Keratinocyte (primary cell): Measurements from ENCODE around the gene OR8A1. TPM values are rescaled to one million over a fixed set of nuclear protein-coding genes. Genes with fewer than 3 reads are reported as not detected.

ENCODE experiments used
- DNase-seq: peaks from one replicate; pipeline ENCODE4 v3.0.0-alpha.2; 2011; ENCODE audit warnings: low read depth, missing footprints, low spot score
- FAIRE-seq: peaks from 2 replicates; lab custom pipeline; 2011; peaks lifted over from hg19 to GRCh38; lab: Jason Lieb, UNC
- H2AFZ ChIP-seq: 2 replicates; pipeline ENCODE4 v1.6.0; 2012; ENCODE audit warnings: low read length, control low read depth, inconsistent platforms; ENCODE audit not compliant: control insufficient read depth
- H3K27ac ChIP-seq: 2 replicates; pipeline ENCODE4 v1.5.1; 2011; ENCODE audit warnings: low read length; ENCODE audit not compliant: control insufficient read depth, insufficient read depth
- H3K27me3 ChIP-seq: 3 replicates; pipeline ENCODE4 v1.6.0; 2011; ENCODE audit warnings: low read length; ENCODE audit not compliant: control insufficient read depth, insufficient read depth; ENCODE audit errors: extremely low read depth
- H3K36me3 ChIP-seq, 2 experiments: 2 replicates in 1 of 2; 3 replicates in 1 of 2; pipeline ENCODE4 v1.5.1; 2011; ENCODE audit warnings: low read length in 2 of 2, mild to moderate bottlenecking in 1 of 2; ENCODE audit not compliant: control insufficient read depth in 2 of 2, insufficient read depth in 2 of 2; ENCODE audit errors: extremely low read depth in 1 of 2
- H3K4me1 ChIP-seq: 3 replicates; pipeline ENCODE4 v1.5.1; 2011; ENCODE audit warnings: low read length; ENCODE audit not compliant: control insufficient read depth, insufficient read depth; ENCODE audit errors: extremely low read depth
- H3K4me2 ChIP-seq: 3 replicates; pipeline ENCODE4 v1.6.0; 2011; ENCODE audit warnings: low read depth, low read length; ENCODE audit not compliant: control insufficient read depth, insufficient read depth; ENCODE audit errors: extremely low read depth
- H3K4me3 ChIP-seq, 3 experiments: fragments of 200-600 bp in 1 of 3; sonication (generic) in 1 of 3; 2 replicates in 2 of 3; 3 replicates in 1 of 3; pipeline ENCODE4 v1.5.1; 2011 to 2016; ENCODE audit warnings: low read length in 3 of 3, mild to moderate bottlenecking in 3 of 3, control low read depth in 2 of 3, inconsistent platforms in 1 of 3, low read depth in 1 of 3, mixed read lengths in 1 of 3, mixed run types in 1 of 3, moderate library complexity in 1 of 3; ENCODE audit not compliant: control insufficient read depth in 2 of 3, insufficient read depth in 2 of 3; ENCODE audit errors: extremely low read depth in 1 of 3
- H3K79me2 ChIP-seq: 2 replicates; pipeline ENCODE4 v1.6.0; 2012; ENCODE audit warnings: low read length; ENCODE audit not compliant: control insufficient read depth, insufficient read depth
- H3K9ac ChIP-seq: 3 replicates; pipeline ENCODE4 v1.6.0; 2011; ENCODE audit warnings: low read length; ENCODE audit not compliant: control insufficient read depth, insufficient read depth; ENCODE audit errors: extremely low read depth
- H3K9me1 ChIP-seq: 3 replicates; pipeline ENCODE4 v1.6.0; 2011; ENCODE audit warnings: low read length; ENCODE audit not compliant: control insufficient read depth, insufficient read depth; ENCODE audit errors: extremely low read depth
- H3K9me3 ChIP-seq: 2 replicates; pipeline ENCODE4 v1.5.1; 2012; ENCODE audit warnings: low read depth, low read length; ENCODE audit not compliant: control insufficient read depth
- H4K20me1 ChIP-seq: 3 replicates; pipeline ENCODE4 v1.6.0; 2011; ENCODE audit warnings: low read length; ENCODE audit not compliant: control insufficient read depth, insufficient read depth; ENCODE audit errors: extremely low read depth
- EZH2 ChIP-seq: IDR thresholded peaks from one replicate; pipeline ENCODE4 v1.6.1; 2012; ENCODE audit warnings: inconsistent platforms, mild to moderate bottlenecking, low read length, moderate library complexity
- dilution Hi-C: fragments of 300-500 bp; cut with MboI; formaldehyde crosslinking; loops from one replicate; pipeline ENCODE4 v1.7.0; 2020; ENCODE audit warnings: low sequenced_read_pairs; ENCODE audit not compliant: extremely low pct_ligation_motif_present
- polyA plus RNA-seq, 5 experiments: library from polyadenylated mRNA; depleted of rRNA in 3 of 5; stranded (reverse) in 3 of 5; stranded (forward) in 1 of 5; unstranded in 1 of 5; fragments of >200 nt; gene quantifications; 1 replicate in 1 of 5; 2 replicates in 3 of 5; 3 replicates in 1 of 5; pipeline versions ENCODE4 v1.2.1 to v1.2.3, GENCODE V29; 2011 to 2012; ENCODE audit warnings: missing spikeins in 2 of 5, low read depth in 1 of 5, low replicate concordance in 1 of 5
- TF ChIP-seq, protein P1 (sequence below), 3 experiments: IDR thresholded peaks in 1 of 3; conservative IDR thresholded peaks in 1 of 3; optimal IDR thresholded peaks in 1 of 3; 2 replicates in 2 of 3; 3 replicates in 1 of 3; pipeline versions ENCODE3 to v1.5.1; 2011; ENCODE audit warnings: low read length in 3 of 3, mild to moderate bottlenecking in 3 of 3, moderate library complexity in 2 of 3, control low read depth in 1 of 3, inconsistent platforms in 1 of 3; ENCODE audit not compliant: insufficient read depth in 2 of 3; ENCODE audit errors: extremely low read depth in 1 of 3

Gene OR8A1
- polyA plus RNA-seq, 1 donor (not counting 4 experiments of a cell fraction or from before 2014, with no cell fraction given): not detected

DNA sequence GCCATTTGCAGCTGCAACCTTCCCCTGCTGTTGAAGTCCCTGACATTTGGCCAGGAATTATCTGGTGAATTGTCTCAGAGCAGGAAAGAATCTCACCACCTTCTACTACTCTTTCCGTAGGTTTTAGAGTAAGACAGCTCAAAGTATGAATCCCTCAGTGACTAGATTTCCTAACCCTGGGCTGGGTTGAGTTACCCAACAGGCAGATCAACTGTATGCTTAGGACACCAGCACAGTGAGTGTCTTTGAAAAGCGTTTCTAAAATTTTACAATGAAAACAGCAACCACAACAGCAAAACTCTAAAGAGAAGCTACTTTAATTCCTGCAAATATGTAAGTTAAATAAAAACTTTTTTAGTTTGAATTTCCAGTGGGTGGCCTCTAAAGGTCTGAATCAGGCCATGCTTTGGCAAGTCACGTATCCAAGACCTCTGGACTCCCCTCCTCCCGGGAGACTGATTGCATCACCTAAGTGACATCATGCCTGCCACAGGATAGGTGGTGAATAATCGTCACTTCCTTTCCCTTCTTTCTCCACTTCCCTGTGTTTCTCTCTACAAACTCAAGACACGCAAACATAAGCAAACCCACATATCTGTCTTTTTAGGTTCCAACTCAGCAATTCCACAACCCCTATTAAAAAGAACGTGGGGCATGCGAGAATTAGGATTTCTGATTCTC is 34.1 kb upstream of the OR8A1 start:
- Histone ChIP-seq H3K4me1 (no peaks in the 10 kb centered on the region), H3K9me3 (no peaks in the 10 kb centered on the region), H2AFZ (no peak overlapping the region), H3K79me2 (no peaks in the 10 kb centered on the region), H3K27me3 (no peaks in the 10 kb centered on the region), H3K9ac (no peak overlapping the region), H3K4me2 (no peak overlapping the region), H3K4me3 (no peak overlapping the region), H3K9me1 (no peaks in the 10 kb centered on the region), H3K36me3 (no peaks in the 10 kb centered on the region), H4K20me1 (no peaks in the 10 kb centered on the region), H3K27ac (no peak overlapping the region)
- dilution Hi-C loops: no loop called here
- DNase-seq (no peak), FAIRE-seq (no peak)
- TF ChIP-seq, protein P1, sequence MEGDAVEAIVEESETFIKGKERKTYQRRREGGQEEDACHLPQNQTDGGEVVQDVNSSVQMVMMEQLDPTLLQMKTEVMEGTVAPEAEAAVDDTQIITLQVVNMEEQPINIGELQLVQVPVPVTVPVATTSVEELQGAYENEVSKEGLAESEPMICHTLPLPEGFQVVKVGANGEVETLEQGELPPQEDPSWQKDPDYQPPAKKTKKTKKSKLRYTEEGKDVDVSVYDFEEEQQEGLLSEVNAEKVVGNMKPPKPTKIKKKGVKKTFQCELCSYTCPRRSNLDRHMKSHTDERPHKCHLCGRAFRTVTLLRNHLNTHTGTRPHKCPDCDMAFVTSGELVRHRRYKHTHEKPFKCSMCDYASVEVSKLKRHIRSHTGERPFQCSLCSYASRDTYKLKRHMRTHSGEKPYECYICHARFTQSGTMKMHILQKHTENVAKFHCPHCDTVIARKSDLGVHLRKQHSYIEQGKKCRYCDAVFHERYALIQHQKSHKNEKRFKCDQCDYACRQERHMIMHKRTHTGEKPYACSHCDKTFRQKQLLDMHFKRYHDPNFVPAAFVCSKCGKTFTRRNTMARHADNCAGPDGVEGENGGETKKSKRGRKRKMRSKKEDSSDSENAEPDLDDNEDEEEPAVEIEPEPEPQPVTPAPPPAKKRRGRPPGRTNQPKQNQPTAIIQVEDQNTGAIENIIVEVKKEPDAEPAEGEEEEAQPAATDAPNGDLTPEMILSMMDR (optimal IDR thresholded peaks at IDR 0.05 in 1 of 3, IDR thresholded peaks at IDR 0.05 in 1 of 3, conservative IDR thresholded peaks at IDR 0.05 in 1 of 3; ENCODE audit: extremely low read depth in 1 of 3, insufficient read depth in 2 of 3, low read length in 3 of 3): no peak
- no peak for TF ChIP-seq EZH2

DNA sequence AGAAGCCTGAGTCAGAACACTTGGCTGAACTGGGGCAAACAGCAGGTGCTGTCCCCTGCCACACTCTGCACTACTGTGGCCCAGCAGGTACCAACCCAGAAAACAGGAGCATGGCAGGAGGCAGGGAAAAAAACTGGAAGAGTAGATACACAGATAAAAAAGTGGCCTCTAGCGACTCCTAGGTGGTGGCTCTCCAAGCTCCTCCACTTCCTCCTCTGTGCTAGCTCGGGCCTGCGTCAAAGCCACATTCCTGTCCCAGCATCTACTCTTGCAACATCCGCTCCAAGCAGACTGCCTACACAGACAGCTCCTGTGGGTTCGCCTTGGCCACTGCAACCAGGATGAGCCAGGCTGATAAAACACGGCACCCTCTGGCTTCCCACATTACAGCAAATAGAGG is 33.3 kb upstream of the OR8A1 start:
- Histone ChIP-seq H3K4me1 (no peaks in the 10 kb centered on the region), H3K27me3 (no peaks in the 10 kb centered on the region), H3K36me3 (no peaks in the 10 kb centered on the region), H3K4me2 (no peak overlapping the region), H3K4me3 (no peak overlapping the region), H3K9me3 (no peaks in the 10 kb centered on the region), H4K20me1 (no peaks in the 10 kb centered on the region), H3K9me1 (no peaks in the 10 kb centered on the region), H2AFZ (no peak overlapping the region), H3K9ac (no peak overlapping the region), H3K27ac (no peak overlapping the region), H3K79me2 (no peaks in the 10 kb centered on the region)
- FAIRE-seq: no peak
- TF ChIP-seq, protein P1 (optimal IDR thresholded peaks at IDR 0.05 in 1 of 3, IDR thresholded peaks at IDR 0.05 in 1 of 3, conservative IDR thresholded peaks at IDR 0.05 in 1 of 3; ENCODE audit: extremely low read depth in 1 of 3, insufficient read depth in 2 of 3, low read length in 3 of 3): peak in 2 of 3 experiments; percentile 1 to 24
- no peak for TF ChIP-seq EZH2
- dilution Hi-C loops: no loop called here
- no peak for DNase-seq
